GM18873 (cell line): ENCODE results near the gene SEMA3F.

Experiments used
- ATAC-seq: cut with Tn5 transposase; IDR thresholded peaks from one replicate; pipeline ENCODE4 v1.9.1; 2021; ENCODE audit warnings: mild to moderate bottlenecking, moderate library complexity, moderate number of reproducible peaks; ENCODE audit not compliant: unreplicated experiment, low FRiP score

SEMA3F gene

DNA sequence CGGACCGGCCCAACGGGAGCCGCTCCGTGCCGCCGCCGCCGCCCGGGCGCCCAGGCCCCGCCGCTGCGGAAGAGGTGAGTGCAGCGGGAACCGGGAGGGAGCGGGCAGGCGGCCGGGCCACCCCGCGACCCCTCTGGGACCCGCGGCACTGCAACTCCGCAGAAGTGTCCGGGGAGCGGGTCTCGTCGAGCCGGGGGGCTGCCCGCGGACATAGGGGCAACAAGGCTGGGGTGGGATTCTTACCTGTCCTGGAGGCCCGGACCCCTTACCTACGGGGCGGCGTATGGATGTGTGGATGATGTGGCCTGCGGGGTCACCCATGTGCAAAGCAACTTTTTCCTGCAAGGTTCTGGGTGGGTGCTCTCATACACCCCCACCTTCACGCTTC is 361 bp downstream of the SEMA3F start:
- ATAC-seq = no peak

DNA sequence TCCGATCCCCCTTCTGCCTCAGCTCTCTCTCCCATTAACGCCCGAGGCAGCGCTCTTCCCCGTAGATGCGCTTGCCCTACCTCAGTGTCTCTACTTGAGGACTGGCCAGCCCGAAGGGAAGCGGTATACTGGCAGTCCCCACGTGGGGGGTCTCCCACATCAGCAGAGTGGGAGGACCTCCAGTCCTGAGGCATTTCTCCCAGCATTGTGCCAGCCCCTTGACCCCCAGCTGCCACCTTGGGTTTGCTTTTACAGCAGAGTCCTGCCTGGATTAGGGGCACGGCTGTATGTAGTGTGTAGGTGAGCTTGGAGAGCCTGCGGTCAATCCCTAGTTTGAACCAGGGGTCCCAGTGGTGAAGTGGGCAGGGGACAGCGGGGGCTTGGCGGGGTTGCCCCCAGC is 767 bp downstream of the SEMA3F start:
- no peak for ATAC-seq

DNA sequence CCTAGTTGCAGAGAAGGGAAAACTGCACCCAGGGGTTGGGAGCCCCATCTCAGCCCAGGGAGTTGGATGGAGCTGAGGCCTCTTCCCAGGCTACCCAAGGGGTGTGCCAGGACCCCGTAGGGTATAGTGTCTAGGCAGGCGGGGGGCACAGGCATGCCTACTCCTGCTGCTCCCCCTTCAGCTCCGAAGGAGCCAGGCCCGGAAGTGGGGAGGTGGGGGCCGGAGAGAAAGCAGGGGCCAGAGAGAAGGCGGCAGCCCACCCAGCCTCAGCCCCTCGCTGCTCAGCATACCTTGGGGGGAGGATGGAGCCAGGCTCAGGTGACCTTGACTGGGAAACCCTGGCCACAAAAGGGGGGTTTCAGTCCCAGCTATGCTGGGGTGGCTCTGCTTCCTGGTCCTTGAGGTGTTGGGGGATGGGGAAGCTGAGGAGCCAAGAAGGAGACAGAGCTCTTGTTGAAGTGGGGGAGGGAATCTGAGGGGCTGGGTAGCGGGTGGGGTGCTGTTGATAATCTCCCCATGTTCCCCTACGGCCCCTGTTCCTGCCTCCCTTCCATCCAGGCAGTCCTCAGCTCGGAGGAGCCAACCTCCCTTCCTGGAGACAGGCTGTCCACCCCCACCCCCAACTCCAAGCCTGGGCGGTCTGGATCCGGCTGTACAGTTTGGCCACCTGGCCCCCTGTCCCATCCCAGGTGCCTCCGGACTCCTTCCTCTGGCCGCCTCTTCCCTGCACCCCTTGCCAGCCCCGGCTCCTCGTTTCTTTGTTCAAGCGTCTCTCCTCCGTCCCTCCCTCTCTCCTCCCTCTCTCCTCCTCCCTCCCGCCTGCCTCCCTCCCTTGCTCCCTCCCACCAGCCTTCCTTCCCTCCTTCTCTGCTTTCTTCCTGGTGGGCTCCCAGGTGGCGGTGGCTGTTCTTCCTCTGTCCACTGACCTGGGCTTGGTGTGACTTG is 1.7 kb downstream of the SEMA3F start:
- ATAC-seq = no peak

DNA sequence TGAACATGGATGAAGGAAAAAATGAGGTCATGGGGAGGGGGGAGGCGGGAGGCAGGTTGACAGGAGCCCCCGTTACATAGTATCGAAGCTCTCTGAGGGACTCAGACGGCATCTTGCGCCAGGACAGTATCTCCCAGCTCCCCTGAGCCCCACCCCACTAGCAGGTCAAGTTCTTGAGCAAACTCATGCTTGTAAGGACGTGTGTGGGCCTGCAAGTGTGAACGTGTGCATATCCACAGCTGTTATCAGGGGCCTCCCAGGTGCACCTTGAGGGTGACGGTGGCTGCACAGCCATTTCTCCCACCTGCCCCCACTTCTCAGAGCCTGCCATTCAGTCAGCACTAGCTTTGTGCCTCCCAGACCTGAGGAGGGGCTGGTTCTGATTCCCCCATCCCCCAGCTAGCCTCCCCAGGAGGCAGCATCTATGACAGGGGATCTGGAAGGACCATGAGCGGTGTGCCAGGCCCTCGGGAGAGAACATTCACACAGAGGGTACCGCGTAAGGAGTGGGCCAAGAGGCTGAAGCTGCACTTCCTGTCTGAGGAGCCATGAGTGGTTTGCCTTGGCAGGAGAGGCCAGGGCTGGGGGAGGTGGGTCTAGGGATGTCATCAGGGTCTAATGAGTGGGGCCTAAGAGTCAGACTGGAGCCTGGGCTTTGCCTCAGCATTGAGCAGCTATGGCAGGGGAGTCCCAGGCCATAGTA is 2.9 kb downstream of the SEMA3F start:
- ATAC-seq = no peak

DNA sequence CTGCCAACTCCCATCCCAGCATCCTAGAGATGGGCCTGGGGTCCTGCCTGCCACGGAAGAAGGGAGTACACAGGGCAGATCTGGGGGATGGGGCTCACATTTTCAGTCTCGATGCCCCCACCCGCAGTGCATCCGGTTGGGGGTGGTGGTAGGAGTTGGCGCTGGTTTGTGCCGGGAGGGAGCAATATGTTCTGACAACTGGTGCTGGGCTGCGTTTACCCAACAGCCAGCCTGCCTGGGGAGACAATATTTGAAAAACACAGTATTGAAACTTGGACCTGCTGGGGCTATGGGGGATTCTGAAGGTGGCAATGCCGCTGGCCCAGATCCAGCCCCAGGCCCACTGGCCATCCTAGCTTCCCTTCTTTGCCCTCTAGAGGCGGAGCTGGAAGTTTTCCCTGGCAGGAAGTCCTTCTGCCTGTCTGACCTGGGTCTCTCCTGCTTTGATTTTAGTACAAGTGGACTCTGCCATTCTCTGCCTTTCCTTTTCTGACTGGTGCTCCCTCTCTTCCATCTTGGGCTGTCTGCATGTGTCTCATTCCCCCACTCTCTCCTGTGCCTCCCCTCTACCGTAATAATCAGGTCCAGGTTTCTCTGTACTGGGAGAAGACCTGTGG is 3.5 kb downstream of the SEMA3F start:
- ATAC-seq = no peak

DNA sequence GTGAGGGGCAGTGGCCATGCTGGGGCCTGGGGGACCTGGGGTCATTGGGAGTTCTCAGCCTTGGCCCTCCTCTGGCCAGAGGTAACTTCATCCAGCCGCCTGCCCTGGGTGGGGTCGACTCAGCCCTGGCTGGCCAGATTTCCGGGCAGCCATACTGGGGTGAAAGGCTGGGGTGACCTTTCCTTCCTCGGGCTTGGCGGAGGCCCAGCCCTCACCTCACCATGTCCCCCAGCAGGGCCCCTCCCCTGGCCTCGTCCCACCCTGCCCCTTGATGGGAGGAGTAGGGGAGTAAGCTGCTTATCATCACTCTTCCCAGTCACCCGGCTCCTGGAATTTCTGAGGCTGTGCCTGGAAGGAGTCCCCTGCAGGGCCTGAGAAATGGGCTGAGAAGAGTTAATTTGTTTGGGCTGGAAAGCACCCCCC is 5.4 kb downstream of the SEMA3F start:
- no peak for ATAC-seq

DNA sequence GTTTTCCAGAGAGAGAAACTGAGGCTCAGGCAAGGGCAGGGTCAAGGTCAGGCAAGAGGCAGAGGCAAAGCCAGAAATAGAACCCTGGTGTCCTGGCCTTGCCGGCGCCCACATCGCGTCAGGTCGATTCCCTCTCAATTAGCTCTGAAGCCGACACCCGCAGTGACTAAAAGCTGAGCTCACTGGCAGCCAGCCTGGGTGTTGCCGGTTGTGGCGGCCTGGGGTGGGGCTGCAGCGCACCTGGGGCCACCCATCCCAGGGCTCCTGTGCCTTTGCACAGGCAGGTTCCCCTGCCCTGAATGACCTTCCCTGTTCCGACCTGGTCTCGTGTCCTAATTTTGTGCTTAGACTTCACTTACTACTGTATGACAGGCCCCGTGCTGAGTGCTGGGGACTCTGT is 6.2 kb downstream of the SEMA3F start:
- no peak for ATAC-seq

DNA sequence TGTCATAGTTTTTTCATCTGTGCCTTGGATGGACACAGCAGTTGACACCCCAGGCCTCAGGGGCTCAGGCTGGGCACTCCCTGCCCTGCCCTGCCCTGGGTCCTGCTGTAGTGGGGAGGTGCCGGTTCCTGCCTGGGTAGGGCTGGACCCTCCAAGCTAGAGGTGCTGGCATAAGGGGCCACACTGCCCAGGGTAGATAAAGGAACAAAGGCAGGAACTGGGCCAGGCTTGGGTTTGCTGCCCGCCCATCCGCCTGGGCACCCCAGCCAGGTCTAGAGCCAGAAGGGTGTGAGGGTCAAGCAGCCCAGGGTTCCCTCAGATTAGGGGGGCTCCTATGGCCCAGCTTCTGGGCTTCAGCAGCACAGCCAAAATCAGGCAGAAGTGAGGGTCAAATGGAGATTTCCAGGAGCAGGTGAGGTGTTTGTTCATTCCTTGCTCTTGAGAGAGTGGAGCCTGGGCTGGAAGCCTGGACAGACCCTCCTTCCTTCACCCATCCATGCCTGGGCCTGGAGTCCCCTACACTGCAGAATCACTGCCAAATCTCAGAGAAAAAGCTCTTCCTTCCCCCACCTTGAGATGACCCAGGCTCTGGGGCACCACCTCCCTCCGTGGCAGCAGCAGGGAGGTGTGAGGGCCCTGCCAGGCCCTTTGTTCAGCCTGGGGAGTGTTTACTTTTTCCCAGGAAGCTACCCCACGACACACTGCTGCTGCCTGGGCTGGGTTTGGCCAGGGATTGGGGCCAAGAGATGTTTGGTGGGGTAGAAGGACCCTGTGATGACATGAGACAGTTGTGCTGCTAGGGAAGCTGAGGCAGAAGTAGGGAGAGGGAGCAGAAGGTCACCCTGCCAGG is 7.1 kb downstream of the SEMA3F start:
- ATAC-seq = no peak

DNA sequence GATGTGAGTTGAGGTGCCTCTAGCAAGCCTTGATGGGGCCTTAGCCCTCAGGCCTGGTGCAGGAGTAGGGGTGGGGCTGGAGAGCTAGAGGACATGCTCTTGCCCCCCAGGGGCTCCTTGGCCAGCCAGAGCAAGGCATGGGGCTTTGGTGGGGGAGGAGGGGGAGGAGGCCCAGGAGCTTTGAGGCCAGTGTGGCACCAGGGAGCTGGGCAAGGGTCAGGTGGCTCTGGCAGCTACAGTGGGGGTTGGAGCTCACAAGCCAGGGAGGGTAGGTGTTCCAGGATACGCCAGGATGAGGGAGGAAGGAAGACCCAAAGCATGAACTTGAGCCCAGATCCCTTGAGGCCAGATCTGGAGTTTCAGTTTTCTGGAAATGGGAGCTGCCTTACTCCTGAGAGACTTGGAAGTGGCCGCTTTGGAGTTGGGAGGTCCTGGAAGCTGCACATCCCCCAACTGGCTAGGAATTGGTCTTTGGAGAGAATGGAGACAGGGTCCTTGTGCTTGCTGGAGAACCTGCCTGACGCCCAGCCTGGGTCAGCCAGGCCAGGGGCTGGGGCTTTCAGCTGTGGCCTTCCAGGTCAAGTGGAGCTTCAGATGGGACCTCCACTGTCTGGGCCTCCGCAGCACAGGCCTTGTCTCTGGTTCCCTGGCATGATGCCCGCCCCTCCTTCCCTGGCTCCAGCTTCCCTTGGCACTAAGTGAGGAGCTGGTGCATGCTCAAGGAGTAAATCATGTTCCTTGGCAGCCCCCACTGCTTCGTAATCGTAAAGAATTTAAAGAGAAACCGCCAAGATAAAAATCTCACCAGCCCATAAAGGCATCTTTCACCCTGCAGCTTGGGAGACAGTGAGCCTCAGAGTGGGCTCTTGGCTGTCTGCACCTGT is 8.7 kb downstream of the SEMA3F start:
- ATAC-seq = no peak

DNA sequence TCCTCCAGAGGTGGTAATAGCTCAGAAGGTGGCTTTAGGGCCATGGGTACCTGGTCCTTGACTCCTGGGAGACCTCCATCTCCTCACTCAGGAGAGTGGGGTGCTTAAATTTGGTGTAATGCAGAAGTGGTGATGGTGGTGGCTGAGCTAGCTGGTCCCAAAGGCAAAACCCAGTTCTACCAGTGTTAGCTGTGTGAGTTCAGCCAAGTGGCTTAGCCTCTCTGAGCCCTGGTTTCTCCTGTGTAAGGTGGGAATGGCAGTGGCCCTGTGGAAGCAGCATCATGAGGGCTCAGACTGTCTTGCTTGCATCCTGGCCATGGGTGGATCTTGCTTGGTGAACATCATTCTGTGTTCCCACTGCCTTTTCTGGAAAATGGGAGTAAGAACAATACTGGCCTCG is 9.4 kb downstream of the SEMA3F start:
- ATAC-seq = no peak

DNA sequence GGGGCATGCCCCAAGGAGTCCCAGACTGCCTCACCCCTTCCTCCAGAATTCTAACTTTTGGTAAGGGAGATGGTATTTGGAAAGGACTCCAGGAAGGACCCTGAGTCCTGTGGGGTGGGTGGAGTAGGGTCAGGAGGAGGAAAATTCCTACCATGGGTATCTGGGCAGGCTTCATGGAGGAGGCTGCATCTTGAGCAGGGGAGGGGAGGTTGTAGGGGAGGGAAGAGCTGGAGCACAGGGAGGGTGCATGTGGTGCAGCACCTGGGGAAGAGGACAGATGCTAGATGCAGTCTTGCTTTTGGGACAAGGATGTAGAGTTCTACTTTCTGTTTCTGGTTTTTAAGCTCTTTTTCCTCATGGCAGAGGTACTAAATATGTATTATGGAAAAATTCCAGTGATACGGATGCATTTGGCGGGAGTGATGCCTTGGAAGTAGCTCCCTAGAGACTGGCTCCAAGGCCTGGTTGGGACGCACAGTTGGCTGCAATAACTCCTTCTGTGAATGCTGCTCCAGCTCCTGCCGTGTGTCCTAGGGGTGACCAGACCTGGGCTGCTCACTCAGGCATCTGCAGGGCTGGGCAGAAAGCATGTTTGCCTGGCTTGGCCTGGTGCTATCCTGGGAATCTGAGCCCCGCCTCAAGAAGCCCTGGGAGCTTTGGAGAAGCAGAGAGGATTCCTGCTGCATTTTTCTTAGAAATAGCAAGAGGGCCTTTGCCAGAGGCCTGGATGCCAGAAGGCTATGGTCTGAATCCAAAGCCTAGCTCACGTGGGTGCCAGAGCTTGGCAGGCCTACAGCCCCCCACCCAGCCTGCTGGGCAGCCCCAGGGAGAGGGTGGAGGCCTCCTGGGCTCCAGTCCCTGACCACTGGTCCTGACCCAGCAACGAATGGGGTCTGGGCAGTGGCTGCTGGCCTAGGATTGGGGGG is 10.1 kb downstream of the SEMA3F start:
- ATAC-seq = no peak

DNA sequence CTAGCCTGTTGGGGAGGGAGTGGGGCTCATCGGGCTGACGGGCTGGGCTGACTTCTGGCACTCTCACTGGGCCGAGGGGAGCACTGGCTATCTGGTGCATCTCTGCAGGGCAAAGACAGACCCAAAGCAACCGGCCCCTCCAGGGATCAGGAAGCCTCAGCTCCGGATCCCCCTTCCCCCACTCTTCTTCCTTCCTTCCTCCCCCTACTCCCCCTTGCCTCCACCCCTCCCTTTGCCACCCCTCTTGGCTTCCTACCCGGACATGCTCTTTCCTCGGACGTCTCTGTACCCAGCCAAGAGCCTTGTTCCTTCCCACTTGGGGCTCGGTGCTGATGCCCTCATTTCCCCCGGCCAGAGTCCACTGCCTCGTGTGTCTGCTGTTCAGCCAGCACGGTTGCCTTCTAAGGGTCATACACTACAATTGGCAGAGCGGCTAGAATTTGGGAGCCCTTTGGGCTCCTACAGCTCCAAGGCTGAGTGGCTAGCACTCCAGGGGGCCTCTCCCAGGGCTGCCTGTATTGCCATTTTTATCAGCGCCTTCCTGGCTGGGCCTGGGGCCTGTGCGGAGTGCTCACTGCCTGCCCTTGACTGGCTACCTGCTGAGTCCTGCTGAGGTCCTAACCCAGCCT is 10.9 kb downstream of the SEMA3F start:
- ATAC-seq = no peak

DNA sequence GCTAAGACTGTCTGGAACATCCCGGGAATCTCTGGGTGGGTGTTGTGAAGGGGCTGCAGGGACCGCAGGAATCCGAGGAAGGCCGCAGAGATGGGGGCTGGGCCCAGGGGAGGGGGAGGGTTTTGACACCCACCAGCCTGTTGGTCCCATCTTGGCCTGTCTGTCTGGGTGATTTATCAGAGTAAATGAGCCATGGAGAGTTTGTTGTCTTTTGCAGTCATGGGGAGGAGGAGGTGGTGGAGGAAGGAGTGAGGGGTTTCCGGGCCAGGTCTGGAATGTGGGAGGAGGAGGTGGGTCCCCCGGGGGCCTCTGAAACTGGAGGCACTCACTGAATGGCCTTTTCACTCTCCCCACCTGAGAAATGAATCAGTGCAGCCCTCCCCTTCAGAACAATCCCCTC is 11.5 kb downstream of the SEMA3F start:
- ATAC-seq = no peak

DNA sequence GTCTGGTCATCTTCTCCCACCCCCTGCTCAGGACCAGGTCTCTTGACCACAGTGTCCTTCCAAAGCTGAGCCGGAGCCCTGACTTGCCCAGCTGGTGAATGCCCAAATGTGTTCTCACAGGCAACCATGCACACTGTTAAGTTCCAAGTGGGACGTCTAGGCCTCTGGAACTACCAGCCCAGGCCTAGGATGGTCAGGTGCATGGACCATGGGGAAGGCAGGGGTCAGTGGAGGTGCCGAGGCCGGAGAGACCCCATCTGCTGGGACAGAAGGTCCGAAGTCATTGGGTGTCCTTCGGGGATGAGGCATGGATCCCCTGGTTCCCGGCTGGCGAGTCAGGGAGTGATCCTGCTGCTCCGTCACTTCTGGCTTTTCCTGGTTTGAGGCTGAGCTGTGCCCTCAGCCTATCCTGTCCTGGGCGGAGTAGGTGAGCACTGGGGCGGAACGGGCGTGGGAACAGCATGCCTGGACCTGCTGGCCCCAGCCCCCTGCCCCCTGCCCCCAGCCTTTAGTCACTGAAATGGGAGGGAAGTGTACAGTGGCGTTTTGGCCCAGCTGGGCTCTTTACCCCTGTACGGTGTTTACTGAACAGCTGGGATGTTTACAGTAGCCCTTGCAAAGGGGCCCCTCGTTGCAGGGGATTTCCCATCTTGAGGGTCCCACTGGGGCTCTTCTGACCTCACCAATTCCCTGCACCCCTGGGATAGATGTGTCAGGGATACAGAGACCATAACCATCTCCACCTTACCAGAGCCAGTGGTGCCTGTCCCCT is 12.1 kb downstream of the SEMA3F start:
- ATAC-seq = no peak

DNA sequence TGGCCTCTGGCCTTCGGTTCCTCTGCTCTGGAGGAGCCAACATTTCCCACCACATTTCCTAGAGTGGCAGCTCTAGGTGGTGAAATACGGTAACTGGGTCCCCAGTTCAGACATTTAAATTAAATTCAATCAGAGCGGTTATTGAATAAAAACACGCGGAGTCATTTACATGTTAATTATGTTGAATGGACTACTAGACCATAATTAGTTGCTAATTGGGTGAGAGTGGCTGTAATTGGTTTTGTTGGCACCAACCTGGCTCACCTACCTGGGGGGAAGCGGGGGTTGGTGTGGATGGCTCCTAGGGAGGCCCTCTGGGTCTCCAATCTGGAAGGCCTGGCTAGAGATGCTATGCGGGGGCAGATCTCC is 12.7 kb downstream of the SEMA3F start:
- no peak for ATAC-seq

DNA sequence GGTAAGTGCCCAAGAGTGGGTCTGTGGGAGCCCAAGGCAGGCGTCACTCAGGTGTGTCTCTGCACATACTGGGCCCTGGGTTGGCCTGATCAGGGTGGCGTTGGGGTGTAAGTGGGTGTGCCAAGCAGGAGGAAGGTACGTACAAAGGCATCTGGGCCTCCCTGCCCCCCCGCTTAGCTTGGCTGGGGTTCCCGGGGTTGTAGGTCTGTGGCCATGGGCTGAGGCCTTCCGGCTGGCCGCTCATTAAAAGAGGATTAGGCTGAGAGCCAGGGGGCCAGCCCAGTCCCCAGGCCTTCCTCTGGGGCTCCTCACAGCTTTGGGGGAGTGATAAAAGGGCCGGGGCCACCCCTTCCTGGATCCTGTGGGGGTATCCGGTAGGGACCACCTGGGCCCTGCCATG is 13.3 kb downstream of the SEMA3F start:
- ATAC-seq = no peak

DNA sequence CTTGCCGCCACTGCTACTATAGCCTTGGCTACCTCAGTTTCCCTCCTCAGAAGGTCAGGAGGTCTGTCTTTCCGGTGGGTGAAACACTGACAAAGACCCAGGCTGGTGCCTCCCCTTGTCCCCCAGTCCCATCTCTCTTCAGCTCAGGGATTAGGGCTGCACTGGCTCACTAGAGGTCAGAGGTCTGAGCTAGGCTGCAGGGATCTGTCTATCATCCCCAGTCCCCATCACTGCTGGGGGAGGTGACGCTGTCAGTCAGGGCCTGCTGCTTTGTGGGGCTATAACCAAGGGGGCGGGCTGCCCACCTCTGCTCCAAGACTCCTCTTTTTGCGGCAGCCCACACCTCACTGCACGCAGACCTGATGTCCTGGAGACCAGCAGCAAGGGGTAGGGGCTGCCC is 13.7 kb downstream of the SEMA3F start:
- no peak for ATAC-seq
